Lower lobe of right lung (tissue), 2 donors: ENCODE measurements around the gene TIMP3. TPM values are rescaled to one million over a fixed set of nuclear protein-coding genes. Genes with fewer than 3 reads are reported as not detected.

Source experiments
- ATAC-seq, 2 donors: fragments of 200-7000 bp; cut with Tn5 transposase; one replicate each; pipeline ENCODE4 v1.9.1; 2020 to 2022; ENCODE audit warnings: mild to moderate bottlenecking in 2 of 2, moderate library complexity in 2 of 2
- DNase-seq: peaks from one replicate; pipeline ENCODE4 v3.0.0-alpha.2; 2020
- H3K27ac ChIP-seq: fragments of 200-600 bp; one replicate; pipeline ENCODE4 v1.8.0; 2022
- H3K27me3 ChIP-seq: fragments of 200-600 bp; one replicate; pipeline ENCODE4 v1.8.0; 2022; ENCODE audit warnings: low read depth
- H3K36me3 ChIP-seq: fragments of 200-600 bp; one replicate; pipeline ENCODE4 v1.8.0; 2022; ENCODE audit warnings: mild to moderate bottlenecking
- H3K4me1 ChIP-seq: fragments of 200-600 bp; one replicate; pipeline ENCODE4 v1.8.0; 2022
- H3K4me3 ChIP-seq: fragments of 200-600 bp; one replicate; pipeline ENCODE4 v1.8.0; 2022; ENCODE audit warnings: mild to moderate bottlenecking
- H3K9me3 ChIP-seq: fragments of 200-600 bp; one replicate; pipeline ENCODE4 v1.8.0; 2022
- intact Hi-C: fragments of 100-400 bp; cut with DNase I; formaldehyde crosslinking; loops from one replicate; pipeline ENCODE4 v1.11.0; 2022
- total RNA-seq: library from RNA; stranded (reverse); fragmentation: NEBNext Ultra II Directional; extraction: Animal tissue kit (Norgen Biotek cat#: 25700); gene quantifications from one replicate; pipeline ENCODE4 v1.2.1, GENCODE V29; 2021
- TF ChIP-seq, protein P1 (sequence below): fragments of 200-600 bp; IDR thresholded peaks from one replicate; pipeline ENCODE4 v1.8.0; 2022; ENCODE audit warnings: antibody characterized with exemption, mild to moderate bottlenecking
- donor health status: DM: no; HTN: yes; CAD: no; lungs with severe emphysema.

TIMP3 gene
- total RNA-seq, 1 donor from 2014 or later = 390 TPM

DNA sequence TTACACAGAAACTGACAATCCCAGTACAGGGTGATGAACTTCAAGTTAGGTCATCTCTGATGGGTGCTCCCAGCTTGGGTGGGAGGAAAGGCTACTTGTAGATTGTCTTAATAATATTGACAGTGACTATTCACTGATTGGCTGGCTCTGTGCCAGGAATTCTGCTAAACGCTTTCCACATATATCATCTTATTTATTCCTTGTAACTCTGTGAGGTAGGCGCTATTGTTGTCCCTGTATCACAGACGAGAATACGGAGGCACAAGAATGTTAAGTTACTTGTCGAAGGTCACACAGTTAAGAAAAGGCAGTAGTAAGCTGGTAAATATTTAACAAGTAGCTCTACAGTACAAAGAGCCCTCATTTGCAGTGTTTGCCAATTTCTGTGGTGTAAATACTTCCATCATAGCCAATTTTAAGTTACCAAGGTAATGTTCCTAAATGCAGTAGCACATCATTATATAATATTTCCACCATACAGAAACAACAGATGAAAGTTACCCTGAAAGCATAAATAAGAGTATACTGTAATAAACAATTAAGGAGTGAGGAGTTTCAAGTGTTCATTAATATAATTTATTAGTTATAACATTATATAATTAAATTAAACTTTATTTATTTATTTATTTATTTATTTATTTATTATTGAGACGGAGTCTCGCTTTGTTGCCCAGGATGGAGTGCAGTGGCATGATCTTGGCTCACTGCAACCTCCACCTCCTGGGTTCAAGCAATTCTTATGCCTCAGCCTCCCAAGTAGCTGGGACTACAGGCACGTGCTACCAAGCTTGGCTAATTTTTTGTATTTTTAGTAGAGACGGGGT lies 11.5 kb upstream of the TIMP3 start:
- peak in 1 of 2 donors; percentile 77 for ATAC-seq
- intact Hi-C loops = loop anchor here (10.0 kb wide), 2 partner anchors 125 to 265 kb away; no protein-coding TSS in a partner anchor
- TF ChIP-seq, protein P1, sequence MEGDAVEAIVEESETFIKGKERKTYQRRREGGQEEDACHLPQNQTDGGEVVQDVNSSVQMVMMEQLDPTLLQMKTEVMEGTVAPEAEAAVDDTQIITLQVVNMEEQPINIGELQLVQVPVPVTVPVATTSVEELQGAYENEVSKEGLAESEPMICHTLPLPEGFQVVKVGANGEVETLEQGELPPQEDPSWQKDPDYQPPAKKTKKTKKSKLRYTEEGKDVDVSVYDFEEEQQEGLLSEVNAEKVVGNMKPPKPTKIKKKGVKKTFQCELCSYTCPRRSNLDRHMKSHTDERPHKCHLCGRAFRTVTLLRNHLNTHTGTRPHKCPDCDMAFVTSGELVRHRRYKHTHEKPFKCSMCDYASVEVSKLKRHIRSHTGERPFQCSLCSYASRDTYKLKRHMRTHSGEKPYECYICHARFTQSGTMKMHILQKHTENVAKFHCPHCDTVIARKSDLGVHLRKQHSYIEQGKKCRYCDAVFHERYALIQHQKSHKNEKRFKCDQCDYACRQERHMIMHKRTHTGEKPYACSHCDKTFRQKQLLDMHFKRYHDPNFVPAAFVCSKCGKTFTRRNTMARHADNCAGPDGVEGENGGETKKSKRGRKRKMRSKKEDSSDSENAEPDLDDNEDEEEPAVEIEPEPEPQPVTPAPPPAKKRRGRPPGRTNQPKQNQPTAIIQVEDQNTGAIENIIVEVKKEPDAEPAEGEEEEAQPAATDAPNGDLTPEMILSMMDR = no peak
- H3K36me3 ChIP-seq = no peaks in the 10 kb centered on the region
- H3K4me3 ChIP-seq = no peak overlapping the region
- peak overlapping the region; percentile 42 for H3K27ac ChIP-seq
- H3K27me3 ChIP-seq = no peaks in the 10 kb centered on the region
- no peak for DNase-seq
- H3K9me3 ChIP-seq = no peaks in the 10 kb centered on the region
- H3K4me1 ChIP-seq = peaks cover 11% of the 10 kb centered on the region

DNA sequence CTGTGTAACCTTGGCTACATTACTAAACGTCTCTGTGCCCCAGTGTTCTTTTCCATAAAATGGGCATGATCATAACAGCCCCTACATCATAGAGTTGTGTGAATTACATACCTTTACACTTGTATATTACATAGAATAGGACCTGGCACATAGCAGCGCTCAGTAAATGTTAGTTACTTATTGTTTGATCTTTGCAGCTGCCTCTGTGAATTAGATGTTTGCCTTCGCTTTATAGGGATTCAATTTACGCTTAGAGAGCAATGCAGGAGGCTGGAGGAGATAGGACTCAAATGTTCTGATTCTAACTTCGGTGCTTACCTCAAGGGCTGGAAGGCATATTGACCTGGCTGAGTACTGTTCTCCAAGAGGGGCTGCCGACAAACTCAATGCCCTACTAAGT lies 10.4 kb upstream of the TIMP3 start:
- no peak for ATAC-seq
- Histone ChIP-seq H3K36me3 (no peaks in the 10 kb centered on the region), H3K27me3 (no peaks in the 10 kb centered on the region), H3K4me3 (no peak overlapping the region), H3K9me3 (no peaks in the 10 kb centered on the region), H3K27ac (no peak overlapping the region), H3K4me1 (peaks cover 11% of the 10 kb centered on the region)
- intact Hi-C loops = loop anchor here (10.0 kb wide), 2 partner anchors 126 to 266 kb away; no protein-coding TSS in a partner anchor
- TF ChIP-seq, protein P1 = no peak
- no peak for DNase-seq

DNA sequence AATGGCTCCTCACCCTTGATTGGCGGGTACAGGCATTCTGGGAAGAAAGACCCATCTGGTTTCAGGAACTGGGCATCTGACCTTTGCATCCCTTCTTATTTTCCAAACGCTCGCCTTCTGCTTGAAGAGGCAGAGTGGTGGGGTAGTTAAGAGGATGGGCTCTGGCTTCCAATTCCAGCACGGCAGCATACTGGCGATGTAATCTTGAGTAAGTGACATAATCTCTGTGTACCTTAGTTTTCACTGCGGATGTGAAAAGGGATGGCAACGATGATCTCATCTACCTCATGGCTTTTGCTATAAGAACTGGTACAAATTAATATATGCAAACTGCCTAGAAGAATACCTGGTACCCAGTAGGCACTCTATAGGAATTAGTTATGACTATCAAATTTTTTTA lies 10.0 kb upstream of the TIMP3 start:
- intact Hi-C loops = loop anchor here (10.0 kb wide), 2 partner anchors 127 to 267 kb away; no protein-coding TSS in a partner anchor
- Histone ChIP-seq H3K4me1 (peaks cover 14% of the 10 kb centered on the region), H3K4me3 (no peak overlapping the region), H3K27ac (no peak overlapping the region), H3K27me3 (no peaks in the 10 kb centered on the region), H3K36me3 (no peaks in the 10 kb centered on the region), H3K9me3 (no peaks in the 10 kb centered on the region)
- ATAC-seq (no peak), DNase-seq (no peak)
- TF ChIP-seq, protein P1 = no peak

DNA sequence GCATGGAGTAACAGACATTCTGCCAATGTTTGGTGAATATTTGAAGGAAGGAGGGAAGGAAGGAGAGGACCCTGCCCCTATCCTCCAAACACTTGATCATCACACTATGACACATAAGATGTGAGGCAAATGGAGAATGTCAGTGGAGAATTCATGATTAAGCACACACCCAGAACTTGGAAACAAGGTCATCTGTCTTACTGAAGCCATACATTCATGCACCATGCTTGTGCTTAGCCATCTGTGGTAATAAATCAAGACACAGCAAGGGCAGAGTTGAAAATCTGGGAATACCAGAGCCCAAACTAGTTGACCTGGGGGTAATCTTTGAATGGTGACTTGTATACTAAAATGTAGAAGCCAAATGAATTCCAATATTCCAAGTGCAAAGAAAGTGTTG lies 7.9 kb upstream of the TIMP3 start:
- Histone ChIP-seq H3K9me3 (no peaks in the 10 kb centered on the region), H3K36me3 (no peaks in the 10 kb centered on the region), H3K4me1 (peaks cover 24% of the 10 kb centered on the region), H3K27me3 (no peaks in the 10 kb centered on the region), H3K4me3 (no peak overlapping the region), H3K27ac (no peak overlapping the region)
- TF ChIP-seq, protein P1 = no peak
- ATAC-seq = no peak
- intact Hi-C loops = loop anchor here (10.0 kb wide), 2 partner anchors 129 to 269 kb away; no protein-coding TSS in a partner anchor
- no peak for DNase-seq

DNA sequence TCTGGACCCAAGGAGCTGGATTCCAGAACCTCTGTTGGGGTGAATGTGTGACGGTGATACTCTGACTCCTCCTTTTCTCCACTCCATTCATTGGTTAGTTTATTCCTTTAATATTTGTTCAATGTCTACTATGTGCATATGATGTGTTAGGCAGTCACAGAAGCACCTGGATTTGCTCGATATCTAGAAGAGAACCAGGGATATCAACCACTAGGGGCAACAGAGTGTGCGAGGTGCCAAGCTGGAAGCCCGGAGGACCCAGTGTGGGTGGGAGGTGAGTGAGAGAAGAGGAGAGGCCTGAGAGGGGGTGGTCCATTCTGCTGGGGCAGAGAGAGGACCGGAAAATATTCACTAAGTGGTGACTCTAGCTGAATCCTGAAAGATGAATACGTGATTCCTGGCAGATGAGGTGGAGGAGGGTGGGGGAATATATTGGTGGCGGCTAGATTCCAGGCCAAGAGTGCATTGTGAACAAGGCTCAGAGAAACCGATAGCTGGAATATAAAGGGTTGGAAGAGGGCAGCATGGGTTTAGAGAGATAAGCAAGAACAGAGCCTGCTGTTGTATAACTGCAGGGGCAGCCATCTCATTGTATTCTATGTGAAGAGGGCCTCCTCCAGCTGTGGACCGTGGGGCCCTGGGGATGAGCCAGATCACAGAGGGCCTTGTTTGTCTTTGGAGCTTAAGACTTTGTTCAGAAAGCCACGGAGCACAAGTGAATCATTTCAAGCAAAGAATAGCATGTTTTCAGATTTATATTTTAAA lies 6.9 kb upstream of the TIMP3 start:
- Histone ChIP-seq H3K27ac (no peak overlapping the region), H3K36me3 (no peaks in the 10 kb centered on the region), H3K27me3 (no peaks in the 10 kb centered on the region), H3K4me3 (no peak overlapping the region), H3K4me1 (peaks cover 17% of the 10 kb centered on the region), H3K9me3 (no peaks in the 10 kb centered on the region)
- TF ChIP-seq, protein P1 = no peak
- ATAC-seq = no peak
- no peak for DNase-seq
- intact Hi-C loops = loop anchor here (10.0 kb wide), 2 partner anchors 130 to 270 kb away; no protein-coding TSS in a partner anchor
